H1 (cell line): ENCODE results near the gene GOLGA6L10. TPM values are rescaled to one million over a fixed set of nuclear protein-coding genes. Genes with fewer than 3 reads are reported as not detected.

ENCODE experiments used
- ASH2L ChIP-seq: fragments of 200-600, 300-600 bp; sonication (generic); IDR thresholded peaks from one replicate; pipeline ENCODE4 v1.7.1; 2017; ENCODE audit warnings: low read length
- GABPA ChIP-seq: IDR thresholded peaks from 2 replicates; pipeline ENCODE4 v1.6.1; 2011; ENCODE audit warnings: mild to moderate bottlenecking, low read length, moderate library complexity, borderline replicate concordance; ENCODE audit not compliant: insufficient read depth
- KDM1A ChIP-seq: fragments of 200-600, 300-600 bp; sonication (generic); IDR thresholded peaks from 2 replicates; pipeline ENCODE4 v1.7.1; 2016; ENCODE audit warnings: mild to moderate bottlenecking, low read length, borderline replicate concordance
- SAP30 ChIP-seq: fragments of 300-600 bp; sonication (generic); IDR thresholded peaks from 2 replicates; pipeline ENCODE4 v1.7.1; 2012; ENCODE audit warnings: low read length, moderate library complexity, mild to moderate bottlenecking, inconsistent platforms; ENCODE audit not compliant: insufficient read depth, insufficient replicate concordance
- SIN3A ChIP-seq, 2 experiments: IDR thresholded peaks in 1 of 2; conservative IDR thresholded peaks in 1 of 2; 2 replicates each; pipeline ENCODE4 v1.6.1; 2011 to 2012; ENCODE audit warnings: low read length in 2 of 2, improper control_type of control experiment in 1 of 2, low read depth in 1 of 2, mild to moderate bottlenecking in 1 of 2
- SIRT6 ChIP-seq: IDR thresholded peaks from one replicate; pipeline ENCODE4 v1.7.1; 2012; ENCODE audit warnings: low read length, inconsistent platforms
- SP2 ChIP-seq: IDR thresholded peaks from 2 replicates; pipeline ENCODE4 v1.6.1; 2012; ENCODE audit warnings: mild to moderate bottlenecking, low read length, inconsistent platforms
- TAF1 ChIP-seq: IDR thresholded peaks from 2 replicates; pipeline ENCODE4 v1.6.1; 2011; ENCODE audit warnings: mild to moderate bottlenecking, low read depth, low read length
- polyA plus RNA-seq, 7 experiments: library from polyadenylated mRNA; depleted of rRNA in 3 of 7; stranded (reverse) in 5 of 7; unstranded in 2 of 7; fragments of >200 nt in 5 of 7; fragments of 200-250 nt in 2 of 7; gene quantifications; 1 replicate in 5 of 7; 2 replicates in 1 of 7; 4 replicates in 1 of 7; pipeline versions ENCODE4 v1.2.1 to v1.2.3, GENCODE V29; 2011 to 2013; ENCODE audit warnings: missing spikeins in 2 of 7, mixed read lengths in 2 of 7
- total RNA-seq: library from RNA; stranded (reverse); fragmentation: NEBNext Ultra II Directional; extraction: Animal tissue kit (Norgen Biotek cat#: 25700); gene quantifications from 2 replicates; pipeline ENCODE4 v1.2.1, GENCODE V29; 2021
- TF ChIP-seq, protein P1 (sequence below): IDR thresholded peaks from 2 replicates; pipeline ENCODE4 v1.6.1; 2012; ENCODE audit warnings: low read length, inconsistent platforms
- TF ChIP-seq, protein P2 (sequence below): IDR thresholded peaks from 2 replicates; pipeline ENCODE4 v1.6.1; 2012; ENCODE audit warnings: inconsistent platforms
- TF ChIP-seq, protein P3 (sequence below), 3 experiments: IDR thresholded peaks; 1 replicate in 2 of 3; 2 replicates in 1 of 3; pipeline versions ENCODE4 v1.5.1 to v1.6.1; 2011; ENCODE audit warnings: low read length in 3 of 3, mild to moderate bottlenecking in 3 of 3, inconsistent platforms in 2 of 3, low read depth in 1 of 3, moderate library complexity in 1 of 3; ENCODE audit not compliant: insufficient read depth in 1 of 3; ENCODE audit errors: control extremely low read depth in 1 of 3

The GOLGA6L10 gene
- total and polyA plus RNA-seq, 2 of the 8 experiments (the other 6 are each of a cell fraction or from before 2014, with no cell fraction given), result 0.91 to 4.0 TPM

DNA sequence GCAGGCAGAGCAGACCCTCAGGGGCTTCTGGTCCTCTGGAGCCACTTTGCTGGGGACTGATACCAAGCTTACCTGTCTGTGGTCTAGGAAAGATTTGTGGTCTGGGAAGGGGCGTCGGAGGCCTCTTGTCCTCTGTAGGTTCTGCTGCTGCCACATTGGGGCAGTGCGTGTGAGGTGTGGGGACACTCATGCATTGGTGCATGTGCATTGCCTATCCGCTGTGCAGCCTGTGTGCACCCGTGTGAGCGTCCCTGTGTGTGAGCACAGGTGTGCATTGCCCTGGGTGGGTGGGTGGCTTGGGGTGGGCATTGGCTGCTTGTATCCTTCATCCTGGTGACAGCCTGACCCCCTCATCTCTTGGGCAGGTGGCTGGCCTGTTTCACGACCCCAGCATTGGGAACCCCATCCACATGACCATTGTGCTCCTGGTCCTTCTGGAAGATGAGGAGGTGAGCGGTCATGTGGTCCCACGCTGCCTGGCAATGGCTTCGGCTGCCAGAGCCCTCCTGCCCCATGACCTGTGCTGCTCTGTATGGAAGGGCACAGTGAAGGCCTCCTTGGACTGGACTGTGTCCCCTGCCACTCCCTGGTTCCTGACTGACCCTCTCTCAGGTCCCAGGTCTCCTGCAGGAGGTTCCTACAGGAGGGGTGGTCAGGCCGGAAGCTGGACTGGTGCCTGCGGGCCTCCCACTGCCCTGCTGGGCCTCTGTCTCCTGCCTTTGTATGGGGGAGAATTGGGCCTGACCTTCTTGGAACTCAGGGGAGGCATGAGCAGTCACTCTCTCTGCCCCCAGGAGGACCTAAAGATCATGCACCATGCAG is 45.1 kb downstream of the GOLGA6L10 start (continued):
- TF ChIP-seq, protein P1, sequence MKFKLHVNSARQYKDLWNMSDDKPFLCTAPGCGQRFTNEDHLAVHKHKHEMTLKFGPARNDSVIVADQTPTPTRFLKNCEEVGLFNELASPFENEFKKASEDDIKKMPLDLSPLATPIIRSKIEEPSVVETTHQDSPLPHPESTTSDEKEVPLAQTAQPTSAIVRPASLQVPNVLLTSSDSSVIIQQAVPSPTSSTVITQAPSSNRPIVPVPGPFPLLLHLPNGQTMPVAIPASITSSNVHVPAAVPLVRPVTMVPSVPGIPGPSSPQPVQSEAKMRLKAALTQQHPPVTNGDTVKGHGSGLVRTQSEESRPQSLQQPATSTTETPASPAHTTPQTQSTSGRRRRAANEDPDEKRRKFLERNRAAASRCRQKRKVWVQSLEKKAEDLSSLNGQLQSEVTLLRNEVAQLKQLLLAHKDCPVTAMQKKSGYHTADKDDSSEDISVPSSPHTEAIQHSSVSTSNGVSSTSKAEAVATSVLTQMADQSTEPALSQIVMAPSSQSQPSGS, result no peak
- TF ChIP-seq KDM1A (no peak), SAP30 (no peak), SP2 (no peak), GABPA (no peak), SIN3A (conservative IDR thresholded peaks at IDR 0.05 in 1 of 2, IDR thresholded peaks at IDR 0.05 in 1 of 2; ENCODE audit: low read depth in 1 of 2, low read length in 2 of 2) (no peak), SIRT6 (no peak), TAF1 (no peak), ASH2L (no peak)
- TF ChIP-seq, protein P2, sequence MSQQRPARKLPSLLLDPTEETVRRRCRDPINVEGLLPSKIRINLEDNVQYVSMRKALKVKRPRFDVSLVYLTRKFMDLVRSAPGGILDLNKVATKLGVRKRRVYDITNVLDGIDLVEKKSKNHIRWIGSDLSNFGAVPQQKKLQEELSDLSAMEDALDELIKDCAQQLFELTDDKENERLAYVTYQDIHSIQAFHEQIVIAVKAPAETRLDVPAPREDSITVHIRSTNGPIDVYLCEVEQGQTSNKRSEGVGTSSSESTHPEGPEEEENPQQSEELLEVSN, result no peak
- TF ChIP-seq, protein P3, sequence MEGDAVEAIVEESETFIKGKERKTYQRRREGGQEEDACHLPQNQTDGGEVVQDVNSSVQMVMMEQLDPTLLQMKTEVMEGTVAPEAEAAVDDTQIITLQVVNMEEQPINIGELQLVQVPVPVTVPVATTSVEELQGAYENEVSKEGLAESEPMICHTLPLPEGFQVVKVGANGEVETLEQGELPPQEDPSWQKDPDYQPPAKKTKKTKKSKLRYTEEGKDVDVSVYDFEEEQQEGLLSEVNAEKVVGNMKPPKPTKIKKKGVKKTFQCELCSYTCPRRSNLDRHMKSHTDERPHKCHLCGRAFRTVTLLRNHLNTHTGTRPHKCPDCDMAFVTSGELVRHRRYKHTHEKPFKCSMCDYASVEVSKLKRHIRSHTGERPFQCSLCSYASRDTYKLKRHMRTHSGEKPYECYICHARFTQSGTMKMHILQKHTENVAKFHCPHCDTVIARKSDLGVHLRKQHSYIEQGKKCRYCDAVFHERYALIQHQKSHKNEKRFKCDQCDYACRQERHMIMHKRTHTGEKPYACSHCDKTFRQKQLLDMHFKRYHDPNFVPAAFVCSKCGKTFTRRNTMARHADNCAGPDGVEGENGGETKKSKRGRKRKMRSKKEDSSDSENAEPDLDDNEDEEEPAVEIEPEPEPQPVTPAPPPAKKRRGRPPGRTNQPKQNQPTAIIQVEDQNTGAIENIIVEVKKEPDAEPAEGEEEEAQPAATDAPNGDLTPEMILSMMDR (IDR thresholded peaks at IDR 0.05; ENCODE audit: control extremely low read depth in 1 of 3, insufficient read depth in 1 of 3, low read depth in 1 of 3, low read length in 3 of 3), result no peak
